AG09319 (cell line): Measurements from ENCODE around the gene MRPS25.
A peak's percentile ranks its signal among the peaks of the same experiment; 100 is the strongest.

Source experiments
- DNase-seq: peaks from one replicate; pipeline ENCODE4 v3.0.0-alpha.2; 2010; ENCODE audit warnings: low read depth; ENCODE audit errors: extremely low read depth
- CTCF ChIP-seq: IDR thresholded peaks from 2 replicates; pipeline ENCODE4 v1.5.1; 2011; ENCODE audit warnings: low read depth, mild to moderate bottlenecking, inconsistent platforms, low read length, moderate library complexity

Gene MRPS25

GRCh38 chr3:15107075-15107947 lies 42.2 kb upstream of the MRPS25 start:
- DNase-seq, result no peak
- TF ChIP-seq CTCF, result no peak

- TF ChIP-seq CTCF, result no peak
- no peak for DNase-seq
Measured at GRCh38 chr3:15102836-15103235, 37.7 kb upstream of the MRPS25 start.

GRCh38 chr3:15102256-15102655 lies 37.1 kb upstream of the MRPS25 start:
- DNase-seq, result no peak
- no peak for TF ChIP-seq CTCF

- no peak for TF ChIP-seq CTCF
- DNase-seq, result no peak
Measured at GRCh38 chr3:15099364-15100098, 34.4 kb upstream of the MRPS25 start.

GRCh38 chr3:15098503-15099363 lies 33.6 kb upstream of the MRPS25 start, which contains the start of gene RBSN:
TSS of gene RBSN (minus strand) at chr3:15099148. CDS start at chr3:15096120, 3,028 bp downstream.
- peak; percentile 81 for DNase-seq
- TF ChIP-seq CTCF, result no peak

- no peak for DNase-seq
- TF ChIP-seq CTCF, result no peak
Measured at GRCh38 chr3:15097891-15098290, 32.8 kb upstream of the MRPS25 start.
